IMR-90 (cell line): ENCODE measurements around the gene SNX1. TPM values are rescaled to one million over a fixed set of nuclear protein-coding genes. Genes with fewer than 3 reads are reported as not detected.
A peak's percentile ranks its signal among the peaks of the same experiment; 100 is the strongest.

ENCODE experiments used
- ATAC-seq: fragments of 200-7000 bp; cut with Tn5 transposase; 2 replicates; pipeline ENCODE4 v1.9.1; 2020; ENCODE audit warnings: low read depth, mild to moderate bottlenecking, moderate library complexity
- BruUV-seq: library from RNA; stranded (reverse); fragments of 400-500 nt; replicated peaks from 2 replicates; lab custom pipeline; 2021; lab: Mats Ljungman, UMichigan
- CTCF ChIA-PET: fragments of 300-600 bp; formaldehyde crosslinking; extraction: SDS; loops from one replicate; lab custom pipeline; 2021; ENCODE audit warnings: antibody characterized with exemption; lab: Yijun Ruan, JAX
- POLR2A ChIA-PET: fragments of 300-600 bp; sonication (Branson Sonifier 250); formaldehyde crosslinking; loops from one replicate; lab custom pipeline; 2022; ENCODE audit warnings: antibody characterized with exemption; ENCODE audit not compliant: unreplicated experiment; lab: Charles Lee
- DNase-seq: peaks from one replicate; pipeline ENCODE4 v3.0.0; 2013
- H2AFZ ChIP-seq: replicated peaks from 2 replicates; pipeline ENCODE3; 2013; ENCODE audit warnings: low read length, mild to moderate bottlenecking; ENCODE audit not compliant: poor library complexity
- H2AK5ac ChIP-seq: 2 replicates; pipeline ENCODE4 v1.6.1; 2013; ENCODE audit warnings: low read depth, low read length, inconsistent platforms
- H2AK9ac ChIP-seq: replicated peaks from 2 replicates; pipeline ENCODE3; 2013; ENCODE audit warnings: mild to moderate bottlenecking, low read depth, low read length, moderate library complexity; ENCODE audit not compliant: poor library complexity
- H2BK120ac ChIP-seq: 2 replicates; pipeline ENCODE4 v1.6.1; 2013; ENCODE audit warnings: low read depth, low read length, inconsistent platforms
- H2BK15ac ChIP-seq: 3 replicates; pipeline ENCODE4 v1.6.1; 2013; ENCODE audit warnings: low read depth, low read length, inconsistent platforms
- H2BK20ac ChIP-seq: 2 replicates; pipeline ENCODE4 v1.6.1; 2013; ENCODE audit warnings: low read depth, mild to moderate bottlenecking, inconsistent platforms, low read length, moderate library complexity
- H2BK5ac ChIP-seq: 2 replicates; pipeline ENCODE4 v1.6.1; 2013; ENCODE audit warnings: mild to moderate bottlenecking, low read depth, low read length, inconsistent platforms; ENCODE audit not compliant: poor library complexity, severe bottlenecking
- H3K14ac ChIP-seq: replicated peaks from 2 replicates; pipeline ENCODE4 v1.6.1; 2013; ENCODE audit warnings: low read depth, low read length, inconsistent platforms
- H3K18ac ChIP-seq: 2 replicates; pipeline ENCODE4 v1.6.1; 2013; ENCODE audit warnings: low read depth, low read length, control low read depth
- H3K23ac ChIP-seq: 2 replicates; pipeline ENCODE4 v1.6.1; 2013; ENCODE audit warnings: low read depth, low read length, inconsistent platforms
- H3K27ac ChIP-seq: 2 replicates; pipeline ENCODE4 v1.5.1; 2013; ENCODE audit warnings: mild to moderate bottlenecking, control low read depth, low read length; ENCODE audit not compliant: insufficient read depth
- H3K27me3 ChIP-seq: 2 replicates; pipeline ENCODE4 v1.6.1; 2013; ENCODE audit warnings: low read length; ENCODE audit not compliant: control insufficient read depth, insufficient read depth
- H3K36me3 ChIP-seq: 2 replicates; pipeline ENCODE4 v1.6.1; 2013; ENCODE audit warnings: low read length, mixed read lengths; ENCODE audit not compliant: control insufficient read depth, insufficient read depth
- H3K4ac ChIP-seq: 2 replicates; pipeline ENCODE4 v1.6.1; 2013; ENCODE audit warnings: low read depth, low read length, inconsistent platforms
- H3K4me1 ChIP-seq: 2 replicates; pipeline ENCODE4 v1.6.1; 2013; ENCODE audit warnings: low read length, mixed read lengths; ENCODE audit not compliant: control insufficient read depth, insufficient read depth
- H3K4me2 ChIP-seq: 2 replicates; pipeline ENCODE4 v1.6.1; 2013; ENCODE audit warnings: low read depth, mild to moderate bottlenecking, control low read depth, low read length, moderate library complexity
- H3K4me3 ChIP-seq: 2 replicates; pipeline ENCODE4 v1.5.1; 2013; ENCODE audit warnings: low read depth, mild to moderate bottlenecking, control low read depth, low read length, moderate library complexity; ENCODE audit not compliant: insufficient read depth
- H3K56ac ChIP-seq: 2 replicates; pipeline ENCODE4 v1.6.1; 2013; ENCODE audit warnings: low read length, inconsistent platforms; ENCODE audit not compliant: insufficient read depth; ENCODE audit errors: extremely low read depth
- H3K79me1 ChIP-seq, 2 experiments: 2 replicates each; pipeline ENCODE4 v1.6.1; 2013; ENCODE audit warnings: low read length in 2 of 2, inconsistent platforms in 1 of 2, low read depth in 1 of 2
- H3K9ac ChIP-seq: 2 replicates; pipeline ENCODE4 v1.6.1; 2013; ENCODE audit warnings: low read depth, low read length, control low read depth
- H3K9me1 ChIP-seq: 2 replicates; pipeline ENCODE4 v1.6.1; 2013; ENCODE audit warnings: low read length, inconsistent platforms; ENCODE audit not compliant: insufficient read depth
- H3K9me3 ChIP-seq: 2 replicates; pipeline ENCODE4 v1.6.1; 2013; ENCODE audit warnings: low read length; ENCODE audit not compliant: control insufficient read depth, insufficient read depth
- H4K20me1 ChIP-seq: 2 replicates; pipeline ENCODE4 v1.6.1; 2013; ENCODE audit warnings: low read length, inconsistent platforms; ENCODE audit not compliant: insufficient read depth
- H4K5ac ChIP-seq: 2 replicates; pipeline ENCODE4 v1.6.1; 2013; ENCODE audit warnings: mild to moderate bottlenecking, low read depth, low read length, control low read depth
- H4K8ac ChIP-seq, 2 experiments: 2 replicates each; pipeline ENCODE4 v1.6.1; 2013; ENCODE audit warnings: low read depth in 2 of 2, low read length in 2 of 2, control low read depth in 1 of 2, inconsistent platforms in 1 of 2
- H4K91ac ChIP-seq: 2 replicates; pipeline ENCODE4 v1.6.1; 2013; ENCODE audit warnings: low read depth, low read length, inconsistent platforms; ENCODE audit not compliant: insufficient read depth
- BHLHE40 ChIP-seq: fragments of 150-350 bp; IDR thresholded peaks from 2 replicates; pipeline ENCODE4 v1.6.1; 2016; ENCODE audit warnings: mild to moderate bottlenecking, low read depth, low read length
- CEBPB ChIP-seq: IDR thresholded peaks from 2 replicates; pipeline ENCODE4 v1.6.1; 2012; ENCODE audit warnings: low read depth, low read length, improper control_type of control experiment
- CHD1 ChIP-seq: IDR thresholded peaks from 2 replicates; pipeline ENCODE4 v1.6.1; 2012; ENCODE audit warnings: low read depth, low read length, improper control_type of control experiment
- CTCF ChIP-seq: conservative IDR thresholded peaks from 2 replicates; pipeline ENCODE4 v1.5.1; 2012; ENCODE audit warnings: mild to moderate bottlenecking, low read depth, low read length, improper control_type of control experiment
- ELK1 ChIP-seq: fragments of 150-350 bp; IDR thresholded peaks from 2 replicates; pipeline ENCODE4 v1.6.1; 2016; ENCODE audit warnings: low read depth, mild to moderate bottlenecking, low read length, moderate library complexity, borderline replicate concordance
- FOS ChIP-seq: fragments of 150-350 bp; IDR thresholded peaks from 2 replicates; pipeline ENCODE4 v1.6.1; 2016; ENCODE audit warnings: low read depth, low read length
- MAFK ChIP-seq: IDR thresholded peaks from 2 replicates; pipeline ENCODE4 v1.6.1; 2012; ENCODE audit warnings: low read depth, low read length, improper control_type of control experiment
- MXI1 ChIP-seq: IDR thresholded peaks from 2 replicates; pipeline ENCODE4 v1.6.1; 2012; ENCODE audit warnings: low read depth, mild to moderate bottlenecking, low read length, moderate library complexity, borderline replicate concordance
- NFE2L2 ChIP-seq: fragments of 150-350 bp; IDR thresholded peaks from 2 replicates; pipeline ENCODE4 v1.6.1; 2016; ENCODE audit warnings: low read depth, mild to moderate bottlenecking, low read length
- RAD21 ChIP-seq: IDR thresholded peaks from 2 replicates; pipeline ENCODE4 v1.6.1; 2012; ENCODE audit warnings: low read length, improper control_type of control experiment
- RFX5 ChIP-seq: IDR thresholded peaks from 2 replicates; pipeline ENCODE4 v1.8.0; 2012; ENCODE audit warnings: low read depth, mild to moderate bottlenecking, low read length, moderate library complexity
- USF2 ChIP-seq: fragments of 150-350 bp; IDR thresholded peaks from 2 replicates; pipeline ENCODE4 v1.6.1; 2017; ENCODE audit warnings: mild to moderate bottlenecking, antibody characterized with exemption, low read length, low read depth
- WGBS, 2 experiments: methylation state at CpG; one replicate each; pipeline versions ENCODE4 v1.1.5 to v1.1.7; 2013; ENCODE audit warnings: missing lambda C conversion rate in 2 of 2; ENCODE audit not compliant: insufficient read length in 1 of 2; ENCODE audit errors: extremely low coverage in 2 of 2; 5-methylcytosine and 5-hydroxymethylcytosine counted together
- dilution Hi-C: fragments of 300-500 bp; cut with HindIII; formaldehyde crosslinking; loops from one replicate; pipeline ENCODE4 v1.14.3; 2018; ENCODE audit warnings: low sequenced_read_pairs; ENCODE audit not compliant: unreplicated experiment
- in situ Hi-C: fragments of 300-500 bp; cut with MboI; formaldehyde crosslinking; loops from 3 replicates; pipeline ENCODE4 v1.14.3; 2019; ENCODE audit warnings: low sequenced_read_pairs, inconsistent platforms, mixed read lengths
- intact Hi-C: fragments of 100-400 bp; cut with micrococcal nuclease; formaldehyde crosslinking; loops from 2 replicates; pipeline ENCODE4 v1.10.0; 2022
- polyA plus RNA-seq, 3 experiments: library from polyadenylated mRNA; depleted of rRNA; stranded (reverse); fragments of >200 nt; gene quantifications; 2 replicates each; pipeline ENCODE4 v1.2.3, GENCODE V29; 2012; ENCODE audit warnings: low replicate concordance in 1 of 3
- total RNA-seq: library from RNA; depleted of rRNA; stranded (reverse); fragments of >200 nt; gene quantifications from 2 replicates; pipeline ENCODE4 v1.2.3, GENCODE V29; 2012

SNX1 gene
- total and polyA plus RNA-seq, 2 of the 4 experiments (the other 2 are of a cell fraction) = 35.3 to 72.3 TPM

GRCh38 chr15:64071931-64072765 lies 23.6 kb upstream of the SNX1 start:
- Histone ChIP-seq H3K36me3 (peaks cover 4% of the 10 kb centered on the region; the same call in 1 of the 2 replicates), H2BK120ac (peak overlapping the region; percentile 22; the same call in 1 of the 2 replicates), H3K23ac (0 out of 2 replicates have a peak overlapping the region, but pooled peaks have one; percentile 24), H3K27ac (peak overlapping the region; percentile 42; the same call in 1 of the 2 replicates), H2AK5ac (peak overlapping the region; percentile 44; the same call in 1 of the 2 replicates), H3K4ac (peak overlapping the region; percentile 60), H3K56ac (no peak overlapping the region), H3K9me1 (peaks cover 8% of the 10 kb centered on the region), H2AFZ (no peak overlapping the region), H3K14ac (peak overlapping the region; percentile 38; the same call in 1 of the 2 replicates), H2BK5ac (peak overlapping the region; percentile 44), H2AK9ac (peak overlapping the region; percentile 71), H2BK20ac (peak overlapping the region; percentile 21; the same call in 1 of the 2 replicates), H3K9ac (no peak overlapping the region), H2BK15ac (peak overlapping the region; percentile 58; the same call in 1 of the 3 replicates), H3K9me3 (no peaks in the 10 kb centered on the region), H3K27me3 (no peaks in the 10 kb centered on the region), H3K4me3 (no peak overlapping the region), H3K79me1 (peaks cover 0 to 13% of the 10 kb centered on the region in 2 experiments; a peak in 3 of 4 replicates), H4K5ac (no peak overlapping the region), H3K4me2 (peak overlapping the region; percentile 44), H3K18ac (no peak overlapping the region), H3K4me1 (peaks cover 15% of the 10 kb centered on the region), H4K8ac (peak overlapping the region in 1 of 2 experiments; percentile 29; a peak in 1 of 4 replicates), H4K20me1 (peaks cover 7% of the 10 kb centered on the region; the same call in 1 of the 2 replicates), H4K91ac (0 out of 2 replicates have a peak overlapping the region, but pooled peaks have one; percentile 12)
- POLR2A ChIA-PET = no interaction called here
- CTCF ChIA-PET = interaction anchor here (1.3 kb wide), 1 partner anchor 26 kb away, joined by 3 read pairs; the partner anchor contains the start of gene DAPK2
- intact Hi-C loops (loop anchor here (10.0 kb wide), 1 partner anchor 777 kb away; no protein-coding TSS in a partner anchor), in situ Hi-C loops (loop anchor here (25.0 kb wide), 2 partner anchors 435 to 785 kb away; partner anchors contain the start of gene APH1B), dilution Hi-C loops (no loop called here)
- DNase-seq (no peak), ATAC-seq (peak; percentile 4; the same call in 1 of the 2 replicates)
- BruUV-seq = no TSS peak
- no CpG with 5 or more reads among the region's 4 CpGs for WGBS, 2 experiments
- no peak for TF ChIP-seq RFX5
- no peak for TF ChIP-seq FOS
- TF ChIP-seq ELK1 = no peak
- TF ChIP-seq MAFK = no peak
- TF ChIP-seq BHLHE40 = no peak
- no peak for TF ChIP-seq CTCF
- TF ChIP-seq NFE2L2 = no peak
- no peak for TF ChIP-seq CEBPB
- no peak for TF ChIP-seq RAD21
- TF ChIP-seq USF2 = no peak
- no peak for TF ChIP-seq MXI1
- TF ChIP-seq CHD1 = no peak
